Anterior cingulate cortex (tissue), 58 donors: ENCODE measurements around the gene ARNT2.

Source experiments
- DNase-seq, 58 donors: peaks; one replicate each; lab custom pipeline; 2025; lab: John Stamatoyannopoulos, UW

The ARNT2 gene

DNA sequence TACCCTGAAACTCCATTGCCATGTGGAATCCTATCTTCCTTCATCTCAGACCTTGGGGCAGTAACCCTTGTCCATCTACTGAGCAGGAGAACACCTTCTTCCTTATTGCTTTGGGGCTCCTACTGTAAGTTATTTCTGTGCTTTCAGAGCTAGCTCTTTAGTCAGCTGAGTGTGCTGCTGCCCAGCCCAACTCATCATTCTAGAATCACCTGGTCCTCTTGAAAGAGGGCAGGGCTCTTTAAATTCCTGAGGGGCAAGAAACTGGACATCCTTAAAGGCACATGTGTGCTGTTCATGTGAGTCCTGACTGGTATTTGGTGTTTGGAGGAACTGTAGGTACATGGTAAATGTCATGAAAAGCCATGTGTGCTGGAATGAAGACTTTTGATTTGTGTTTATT is 140.9 kb downstream of the ARNT2 start:
- no peak for DNase-seq

DNA sequence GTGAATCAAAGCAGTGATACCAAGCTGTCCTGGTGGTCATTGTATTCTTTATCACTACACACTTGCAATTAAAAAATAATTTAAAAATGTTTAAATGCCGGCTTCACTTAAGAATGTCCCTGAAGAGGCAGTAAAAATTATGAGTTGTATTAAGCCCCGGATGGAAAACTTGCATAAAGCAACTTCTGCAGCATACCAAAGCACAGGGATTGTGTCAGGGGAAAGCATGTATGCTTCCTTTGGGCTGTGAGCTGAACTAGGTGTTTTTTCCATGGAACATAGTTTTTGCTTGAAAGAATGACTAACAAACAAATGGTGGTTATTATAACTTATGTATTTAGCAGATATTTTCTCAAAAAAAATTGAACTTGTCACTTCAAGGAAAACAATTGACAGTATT is 143.1 kb downstream of the ARNT2 start:
- no peak for DNase-seq

GRCh38 chr15:80549191-80549590 is 145.0 kb downstream of the ARNT2 start:
- DNase-seq, result no peak

- no peak for DNase-seq
Observed at GRCh38 chr15:80549654-80550053, 145.5 kb downstream of the ARNT2 start.

DNA sequence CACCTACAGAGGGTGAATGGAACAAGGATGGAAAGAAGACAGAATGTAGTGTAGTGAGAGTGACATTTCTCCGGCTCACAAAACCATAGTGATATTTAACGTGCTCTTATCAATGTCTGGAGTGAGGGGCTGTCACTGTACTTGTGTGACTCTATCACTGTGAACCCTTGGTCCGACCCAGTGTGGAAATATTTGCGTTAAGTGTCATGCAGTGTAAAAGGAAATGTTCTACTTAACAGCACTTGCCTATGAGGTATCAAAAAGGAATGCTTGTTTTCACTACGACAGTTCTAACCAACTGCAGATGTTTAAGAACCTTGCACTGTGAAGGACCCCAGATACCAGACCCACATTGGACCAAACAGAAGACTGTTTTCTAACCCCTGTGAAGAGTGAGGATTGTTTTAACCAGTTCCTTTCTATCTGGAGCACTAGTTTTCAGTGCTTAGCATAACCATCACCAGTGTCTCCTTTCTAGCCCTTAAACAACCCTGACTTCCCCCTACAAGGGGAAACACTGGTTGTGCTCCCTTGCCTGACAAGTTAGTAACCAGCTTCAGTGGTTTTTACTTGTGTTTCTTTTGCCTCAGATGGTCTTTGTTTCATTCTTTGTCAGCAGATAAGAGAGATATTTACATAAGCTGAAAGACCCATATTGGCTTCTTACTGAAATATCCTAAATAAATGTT is 146.2 kb downstream of the ARNT2 start:
- DNase-seq, result no peak

- DNase-seq, result no peak
Observed at GRCh38 chr15:80550908-80551260, 146.7 kb downstream of the ARNT2 start.

GRCh38 chr15:80551348-80551747 is 147.2 kb downstream of the ARNT2 start:
- DNase-seq, result no peak

DNA sequence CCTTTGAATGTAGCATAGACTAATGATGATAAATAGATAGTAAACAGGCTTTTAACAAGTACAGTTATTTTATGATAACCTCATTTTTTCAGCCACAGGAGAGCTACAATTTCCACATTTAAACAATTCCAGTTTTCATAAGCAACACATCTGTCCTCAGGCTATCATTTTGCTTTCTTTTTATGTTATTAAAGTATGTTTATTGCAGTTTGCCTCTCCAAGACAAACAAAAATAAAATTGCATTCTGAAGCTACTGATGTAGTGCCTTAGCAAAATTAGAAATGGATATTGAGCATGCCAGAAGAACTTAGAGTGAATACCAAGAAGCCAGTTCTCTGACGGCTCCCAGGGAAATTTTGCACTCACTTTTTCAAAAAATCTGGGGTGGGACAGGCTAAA is 150.4 kb downstream of the ARNT2 start:
- DNase-seq, result no peak

- no peak for DNase-seq
Observed at GRCh38 chr15:80556694-80557367, 152.6 kb downstream of the ARNT2 start.

DNA sequence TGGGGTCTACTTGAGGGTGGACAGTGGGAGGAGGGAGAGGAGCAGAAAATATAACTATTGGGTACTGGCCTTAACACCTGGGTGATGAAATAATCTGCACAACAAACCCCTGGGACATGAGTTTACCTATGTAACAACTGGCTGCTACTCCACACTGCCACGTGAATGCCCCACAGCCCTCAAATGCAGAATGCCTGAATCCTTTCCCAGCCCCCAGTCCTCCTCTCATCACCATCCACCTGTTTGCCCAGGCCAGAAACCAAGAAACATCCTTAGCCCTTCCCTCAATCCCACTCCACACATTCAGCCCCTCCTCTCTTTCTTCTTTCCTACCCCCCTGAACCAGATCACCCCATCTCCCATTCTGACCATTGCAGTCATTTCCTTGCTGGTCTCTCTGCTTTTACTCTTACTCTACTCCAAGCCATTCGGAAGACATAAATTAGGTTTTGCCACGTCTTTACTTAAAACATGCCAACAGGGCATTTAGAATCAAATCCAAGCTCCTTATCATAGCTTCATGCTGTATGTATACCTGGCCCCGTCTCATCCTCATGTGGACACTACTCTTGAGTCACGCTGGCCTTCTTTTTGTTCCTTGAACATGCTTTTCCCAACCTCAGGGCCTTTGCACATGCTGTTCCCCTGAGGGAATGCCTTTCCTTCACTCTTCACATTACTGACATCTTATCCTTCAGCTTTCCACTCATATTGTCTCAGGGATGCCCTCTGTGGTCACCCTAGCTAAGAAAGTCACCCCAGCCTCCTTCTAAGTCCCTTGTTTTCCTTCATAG is 153.5 kb downstream of the ARNT2 start:
- DNase-seq, result no peak

DNA sequence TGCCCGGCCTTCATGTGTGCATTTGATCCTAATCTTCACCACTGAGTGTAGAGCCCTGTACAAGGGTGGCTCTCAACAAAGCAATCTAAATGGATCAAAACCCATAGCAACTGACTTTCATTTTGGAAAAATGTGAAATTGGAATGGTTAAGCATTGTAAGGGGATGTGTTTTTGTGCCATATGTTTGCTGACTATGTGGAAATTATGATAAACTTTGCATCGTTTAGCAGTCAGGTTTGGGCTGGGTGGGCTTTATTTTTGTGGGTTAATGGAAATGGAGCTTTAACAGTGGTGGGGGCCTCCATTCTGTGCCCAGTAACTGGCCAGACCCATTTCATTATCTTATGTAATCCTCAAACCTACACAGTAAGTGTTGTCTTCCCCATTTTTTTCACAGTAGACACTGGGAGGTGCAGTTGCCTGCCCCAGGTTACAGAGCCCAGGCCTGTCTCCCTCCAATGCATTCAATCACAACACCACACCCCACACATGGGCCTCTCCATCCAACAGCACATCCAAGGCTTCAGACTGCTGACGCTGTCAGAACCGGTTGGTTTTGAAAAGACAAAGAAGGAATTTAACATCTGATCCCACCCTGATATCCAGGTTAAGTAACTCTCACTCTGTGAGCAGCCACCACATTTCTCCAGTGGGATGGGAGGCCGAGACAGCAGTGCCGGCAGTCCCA is 154.6 kb downstream of the ARNT2 start:
- DNase-seq, result no peak

- no peak for DNase-seq
Observed at GRCh38 chr15:80559320-80559693, 155.1 kb downstream of the ARNT2 start.

DNA sequence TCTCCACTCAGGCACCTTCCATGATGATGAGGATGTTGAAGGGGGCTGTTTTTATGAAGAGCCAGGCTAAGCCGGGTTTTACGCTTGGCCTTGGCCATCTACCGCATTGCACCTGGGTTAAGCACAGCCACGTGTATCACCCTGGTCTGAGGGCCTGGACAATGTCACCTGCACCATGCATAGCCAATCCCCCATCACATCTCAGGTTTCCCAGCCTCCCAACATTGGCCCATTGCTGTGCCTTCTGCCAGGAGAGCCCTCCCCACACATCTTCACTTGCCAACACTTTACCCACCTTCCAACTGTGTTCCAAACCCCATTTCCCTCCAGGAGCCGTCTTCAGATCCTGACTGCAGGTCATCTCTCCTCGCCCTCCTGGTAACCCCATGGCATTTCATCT is 155.6 kb downstream of the ARNT2 start:
- DNase-seq, result no peak

DNA sequence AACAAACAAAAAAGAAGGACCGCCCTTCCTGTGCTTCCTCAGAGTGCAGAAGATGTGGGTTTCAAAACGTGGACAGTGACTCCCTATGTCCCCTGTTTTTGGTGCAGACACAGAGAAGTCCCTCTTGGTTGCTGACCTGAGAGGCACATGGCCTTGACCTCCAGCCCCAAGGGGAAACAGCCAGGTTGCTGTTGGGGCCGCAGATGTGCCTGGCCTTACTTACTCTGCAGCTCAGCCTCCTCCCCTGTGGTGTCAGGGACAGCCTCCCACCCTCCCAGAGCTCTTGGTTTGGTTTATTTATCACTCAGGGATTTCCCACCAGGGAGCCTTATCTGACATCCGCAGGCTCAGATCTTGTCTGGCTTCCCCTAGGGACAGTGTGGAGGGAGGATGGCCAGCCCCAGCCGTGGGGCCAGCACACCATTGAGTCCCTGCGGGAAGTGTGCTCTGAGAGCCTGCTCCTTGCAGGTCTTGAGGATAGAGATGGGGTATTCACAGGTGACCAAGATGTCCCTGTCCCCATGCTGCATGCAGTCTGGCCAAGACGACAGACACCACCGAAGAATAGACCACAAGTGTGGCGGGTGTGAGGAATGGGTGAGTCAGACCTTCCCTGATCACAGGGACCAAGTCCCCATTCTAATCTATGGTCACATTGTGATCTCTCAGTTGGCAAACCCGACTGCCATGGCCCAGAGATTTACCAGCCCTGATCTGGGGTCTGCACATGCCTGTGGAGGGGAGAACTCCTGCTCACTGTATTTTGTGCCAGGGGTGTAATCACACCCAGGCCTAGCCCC is 156.6 kb downstream of the ARNT2 start:
- DNase-seq, result no peak

DNA sequence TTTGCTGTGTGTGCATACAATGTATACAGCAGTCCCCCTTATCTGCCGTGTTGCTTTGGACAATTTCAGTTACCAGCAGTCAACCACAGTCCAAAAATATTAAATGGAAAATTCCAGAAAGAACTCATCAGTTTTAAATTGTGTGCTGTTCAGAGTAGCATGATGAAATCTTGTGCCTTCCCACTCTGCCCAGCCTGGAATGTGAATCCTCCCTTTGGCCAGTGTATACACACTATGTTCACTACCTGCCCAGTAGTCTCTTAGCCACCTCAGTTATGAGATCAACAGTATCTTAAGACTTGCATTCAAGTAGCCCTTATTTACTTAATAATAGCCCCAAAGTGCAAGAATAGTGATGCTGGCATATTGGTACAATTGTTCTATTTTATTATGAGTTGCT is 157.3 kb downstream of the ARNT2 start:
- DNase-seq, result no peak

DNA sequence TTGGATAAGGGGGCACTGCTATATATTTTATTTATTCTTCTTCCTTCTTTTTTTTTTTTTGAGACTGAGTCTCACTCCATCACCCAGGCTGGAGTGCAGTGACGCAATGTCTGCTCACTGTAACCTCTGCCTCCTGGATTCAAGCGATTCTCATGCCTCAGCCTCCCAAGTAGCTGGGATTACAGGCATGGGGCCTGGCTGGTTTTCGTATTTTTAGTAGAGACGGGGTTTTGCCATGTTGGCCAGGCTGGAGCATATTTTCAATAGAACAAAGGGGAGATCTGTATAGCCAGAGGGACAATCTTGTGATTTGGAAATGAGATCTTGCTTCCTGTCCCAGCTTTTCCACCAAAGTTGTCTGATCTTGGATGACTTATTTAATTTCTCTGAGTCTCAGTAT is 157.9 kb downstream of the ARNT2 start:
- no peak for DNase-seq

DNA sequence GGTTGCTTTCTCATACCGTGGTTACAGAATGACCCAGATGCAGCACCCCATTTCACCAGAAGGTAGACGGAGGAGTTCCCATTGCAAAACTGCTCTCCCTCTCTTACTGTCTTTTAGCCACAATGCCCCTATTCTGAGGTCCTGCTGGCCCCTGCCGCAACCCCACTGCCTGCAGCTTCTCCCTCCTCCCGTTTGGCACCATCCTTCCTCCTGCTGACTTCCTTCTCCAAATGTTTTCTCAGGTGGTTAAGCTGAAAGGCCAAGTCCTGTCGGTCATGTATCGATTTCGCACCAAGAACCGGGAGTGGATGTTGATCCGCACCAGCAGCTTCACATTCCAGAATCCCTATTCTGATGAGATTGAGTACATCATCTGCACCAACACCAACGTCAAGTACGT is 158.7 kb downstream of the ARNT2 start:
- no peak for DNase-seq

- DNase-seq, result peak in 1 of 58 donors; percentile 23
Observed at GRCh38 chr15:80563372-80563997, 159.3 kb downstream of the ARNT2 start.

DNA sequence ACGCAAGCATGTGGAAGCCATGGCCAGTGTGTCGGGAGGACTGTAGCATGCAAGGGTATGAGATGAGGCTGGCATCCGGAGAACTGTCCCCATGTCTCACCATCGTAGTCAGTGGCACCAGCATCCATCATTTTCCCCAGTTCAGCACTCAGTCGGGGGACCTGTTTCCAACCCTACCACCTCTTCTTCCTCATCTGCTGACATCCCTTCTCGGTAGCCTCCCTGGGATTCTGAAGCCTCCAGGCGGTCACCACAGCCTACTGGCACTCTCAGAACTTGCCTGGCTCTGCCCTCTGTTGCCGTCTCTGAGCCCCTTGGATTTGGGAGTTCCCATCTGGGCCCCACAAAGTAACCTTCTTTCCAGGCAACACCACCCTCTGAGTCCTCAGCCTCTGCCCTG is 159.9 kb downstream of the ARNT2 start:
- DNase-seq, result no peak

GRCh38 chr15:80565398-80565797 is 161.2 kb downstream of the ARNT2 start:
- DNase-seq, result no peak
